ENCODE data around the gene INPP5E. TPM values are rescaled to one million over a fixed set of nuclear protein-coding genes. Genes with fewer than 3 reads are reported as not detected.

INPP5E gene
- total and polyA plus RNA-seq, 12 donors = 2.3 to 27.1 (median 10.5) TPM

GRCh38 chr9:136471802-136472487 is 32.3 kb upstream of the INPP5E start:
- Histone ChIP-seq H3K4me3 (no peak overlapping the region), H3K27ac (no peak overlapping the region), H3K36me3 (replicated peaks in 1 of 2) (peaks cover 0 to 97% of the 10 kb centered on the region in 2 donors), H3K4me1 (replicated peaks in 1 of 2) (peaks cover 0 to 3% of the 10 kb centered on the region in 2 donors), H3K9me3 (replicated peaks in 1 of 3) (no peaks in the 10 kb centered on the region), H3K27me3 (no peaks in the 10 kb centered on the region)
- DNase-seq = no peak
- no peak for TF ChIP-seq CTCF (IDR thresholded peaks at IDR 0.05)
- TF ChIP-seq POLR2A (IDR thresholded peaks at IDR 0.05) = no peak
- intact Hi-C loops (cut with DNase I) = no loop called here
- WGBS, 4 donors = 89 to 97% (median 93%) methylated on average over 15 to 19 of the region's 19 CpGs

DNA sequence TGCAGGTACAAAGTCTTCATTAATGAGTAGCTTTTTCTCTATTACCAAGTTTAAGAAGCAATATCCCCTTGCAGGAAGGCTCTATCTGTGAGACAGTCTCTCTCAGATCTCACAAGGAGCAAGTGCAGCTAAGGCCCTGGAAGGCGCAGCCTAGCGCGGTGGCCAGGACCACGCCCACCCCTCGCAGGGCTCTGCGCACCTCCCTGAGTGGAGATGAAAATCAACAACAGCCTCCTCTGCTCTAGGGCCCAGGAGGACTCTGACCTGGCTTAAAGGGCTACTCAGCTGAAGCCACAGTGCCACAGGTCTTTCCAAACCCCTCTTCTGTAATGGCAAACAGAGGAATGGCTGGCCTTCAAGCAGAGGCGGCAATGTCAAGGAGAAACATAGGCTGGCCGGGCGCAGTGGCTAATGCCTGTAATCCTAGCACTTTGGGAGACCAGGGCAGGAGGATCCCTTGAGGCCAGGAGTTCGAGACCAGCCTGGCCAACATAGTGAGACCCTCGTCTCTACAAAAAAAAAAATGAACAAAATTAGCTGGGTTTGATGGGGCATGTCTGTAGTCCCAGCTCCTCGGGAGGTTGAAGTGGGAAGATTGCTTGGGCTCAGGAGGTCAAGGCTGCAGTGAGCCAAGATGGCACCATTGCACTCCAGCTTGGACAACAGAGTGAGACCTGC is 31.3 kb upstream of the INPP5E start:
- H3K9me3 ChIP-seq (replicated peaks in 1 of 3) = no peaks in the 10 kb centered on the region
- H3K4me1 ChIP-seq (replicated peaks in 1 of 2) = peaks cover 0 to 3% of the 10 kb centered on the region in 2 donors
- H3K4me3 ChIP-seq = no peak overlapping the region
- WGBS, 4 donors = 62 to 78% (median 76%) methylated on average over 11 to 12 of the region's 12 CpGs
- H3K36me3 ChIP-seq (replicated peaks in 1 of 2) = peaks cover 0 to 97% of the 10 kb centered on the region in 2 donors
- H3K27me3 ChIP-seq = no peaks in the 10 kb centered on the region
- DNase-seq = peak in 1 of 7 donors; percentile 27
- TF ChIP-seq POLR2A (IDR thresholded peaks at IDR 0.05) = no peak
- TF ChIP-seq CTCF (IDR thresholded peaks at IDR 0.05) = no peak
- no peak overlapping the region for H3K27ac ChIP-seq
- intact Hi-C loops (cut with DNase I) = no loop called here

- intact Hi-C loops (cut with DNase I) = no loop called here
- Histone ChIP-seq H3K4me1 (replicated peaks in 1 of 2) (peaks cover 0 to 3% of the 10 kb centered on the region in 2 donors), H3K27ac (no peak overlapping the region), H3K4me3 (no peak overlapping the region), H3K36me3 (replicated peaks in 1 of 2) (peaks cover 0 to 97% of the 10 kb centered on the region in 2 donors), H3K27me3 (no peaks in the 10 kb centered on the region), H3K9me3 (replicated peaks in 1 of 3) (no peaks in the 10 kb centered on the region)
- WGBS, 4 donors = 65 to 81% (median 73%) methylated on average over 9 to 11 of the region's 11 CpGs
- no peak for TF ChIP-seq CTCF (IDR thresholded peaks at IDR 0.05)
- no peak for TF ChIP-seq POLR2A (IDR thresholded peaks at IDR 0.05)
- no peak for DNase-seq
Observed at GRCh38 chr9:136470356-136470755, 30.7 kb upstream of the INPP5E start.

GRCh38 chr9:136467766-136468165 is 28.1 kb upstream of the INPP5E start:
- 86 to 91% (median 87%) methylated on average over 14 to 15 of the region's 15 CpGs for WGBS, 4 donors
- H3K4me3 ChIP-seq = no peak overlapping the region
- H3K4me1 ChIP-seq (replicated peaks in 1 of 2) = peaks cover 0 to 13% of the 10 kb centered on the region in 2 donors
- H3K27me3 ChIP-seq = no peaks in the 10 kb centered on the region
- H3K9me3 ChIP-seq (replicated peaks in 1 of 3) = no peaks in the 10 kb centered on the region
- TF ChIP-seq CTCF (IDR thresholded peaks at IDR 0.05) = no peak
- no peak for TF ChIP-seq POLR2A (IDR thresholded peaks at IDR 0.05)
- no peak overlapping the region for H3K27ac ChIP-seq
- H3K36me3 ChIP-seq (replicated peaks in 1 of 2) = peaks cover 0 to 96% of the 10 kb centered on the region in 2 donors
- DNase-seq = no peak
- intact Hi-C loops (cut with DNase I) = no loop called here

Measured in adrenal gland (tissue), 12 donors.